Small intestine (tissue), 7 donors: Measurements from ENCODE around the gene ACAP2. TPM values are rescaled to one million over a fixed set of nuclear protein-coding genes. Genes with fewer than 3 reads are reported as not detected.

Experiments used
- DNase-seq, 2 donors: peaks; one replicate each; pipeline versions ENCODE4 v3.0.0 to v3.0.0-alpha.2; 2013
- FAIRE-seq: peaks from 2 replicates; lab custom pipeline; 2012; peaks lifted over from hg19 to GRCh38; lab: Jason Lieb, UNC
- H3K27ac ChIP-seq, 3 donors: one replicate each; pipeline ENCODE4 v1.5.1; 2013; ENCODE audit warnings: low read length in 2 of 3, mild to moderate bottlenecking in 2 of 3, control low read depth in 1 of 3, inconsistent platforms in 1 of 3, low read depth in 1 of 3, moderate library complexity in 1 of 3
- H3K27me3 ChIP-seq, 3 donors: one replicate each; pipeline ENCODE4 v1.6.1; 2013; ENCODE audit warnings: low read length in 3 of 3, inconsistent platforms in 1 of 3; ENCODE audit not compliant: control insufficient read depth in 3 of 3, insufficient read depth in 3 of 3
- H3K36me3 ChIP-seq, 3 donors: one replicate each; pipeline ENCODE4 v1.6.1; 2013; ENCODE audit warnings: low read length in 3 of 3, inconsistent platforms in 1 of 3, low read depth in 1 of 3, mild to moderate bottlenecking in 1 of 3, moderate library complexity in 1 of 3; ENCODE audit not compliant: control insufficient read depth in 3 of 3, insufficient read depth in 2 of 3
- H3K4me1 ChIP-seq, 3 donors: one replicate each; pipeline ENCODE4 v1.6.1; 2013; ENCODE audit warnings: low read length in 2 of 3, inconsistent platforms in 1 of 3, low read depth in 1 of 3, mild to moderate bottlenecking in 1 of 3, moderate library complexity in 1 of 3; ENCODE audit not compliant: control insufficient read depth in 3 of 3, insufficient read depth in 2 of 3
- H3K4me3 ChIP-seq, 3 donors: one replicate each; pipeline ENCODE4 v1.5.1; 2013; ENCODE audit warnings: low read length in 3 of 3, control low read depth in 1 of 3, inconsistent platforms in 1 of 3, low read depth in 1 of 3, mild to moderate bottlenecking in 1 of 3, moderate library complexity in 1 of 3
- H3K9me3 ChIP-seq, 2 donors: one replicate each; pipeline ENCODE4 v1.6.1; 2013; ENCODE audit warnings: low read depth in 1 of 2, low read length in 1 of 2; ENCODE audit not compliant: control insufficient read depth in 2 of 2, insufficient read depth in 1 of 2
- WGBS, 3 donors: extraction: QIAGEN DNeasy Blood & Tissue Kit; methylation state at CpG; one replicate each; pipeline ENCODE4 v1.1.7; 2013; 5-methylcytosine and 5-hydroxymethylcytosine counted together
- polyA plus RNA-seq, 4 donors: library from polyadenylated mRNA; stranded (reverse) in 3 of 4; unstranded in 1 of 4; fragments of 200-250 nt in 3 of 4; fragments of 120-200 nt in 1 of 4; gene quantifications; one replicate each; pipeline versions ENCODE4 v1.2.1 to v1.2.3, GENCODE V29; 2013
- donor health status: healthy with polysubstance abuse.
- donor health status: control.
- donor health status: control.
- donor health status: Bipolar disorder and iron deficiency.
- donor health status: healthy.

The ACAP2 gene
- polyA plus RNA-seq, 4 donors, result 9.2 to 30.5 (median 10.3) TPM

DNA sequence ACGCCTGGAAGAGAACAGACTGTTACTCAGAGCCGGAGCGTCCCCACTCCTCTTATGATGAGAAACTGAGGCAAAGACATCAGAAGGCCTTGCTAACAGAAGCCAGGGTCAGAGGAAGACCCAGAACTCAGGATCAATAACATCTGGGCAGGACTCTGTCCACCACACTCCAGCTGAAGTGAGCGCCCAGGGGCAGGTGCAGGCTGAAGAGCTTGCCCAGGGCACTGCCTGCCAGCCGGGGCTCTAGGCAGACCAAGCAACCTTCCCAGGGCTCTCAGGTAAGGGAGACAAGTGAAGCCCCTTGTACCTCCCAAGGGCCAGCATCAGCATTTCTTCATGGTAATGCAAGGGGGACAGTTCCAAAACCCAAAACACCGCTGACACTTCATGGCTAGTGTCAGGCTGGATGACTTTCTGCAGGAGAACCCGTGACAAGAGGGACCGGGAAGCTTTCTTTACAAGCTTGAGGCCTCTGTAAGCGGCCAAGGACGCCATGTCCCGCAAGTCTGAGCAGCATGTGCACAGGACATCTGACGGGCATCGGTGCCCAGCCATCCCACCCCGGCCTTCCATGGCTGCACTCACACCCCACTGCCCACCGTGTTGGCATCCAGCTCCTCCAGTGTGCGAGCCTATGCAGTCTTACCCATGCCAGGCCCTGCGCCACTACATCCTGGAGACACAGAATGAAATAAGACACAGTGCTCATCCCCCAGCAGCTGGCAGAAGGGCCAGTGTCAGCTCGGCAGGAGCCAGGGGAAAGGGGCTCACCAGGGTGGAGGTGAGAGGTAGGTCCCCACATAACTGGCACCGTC is 186.0 kb downstream of the ACAP2 start:
- H3K36me3 ChIP-seq, result peaks cover 0 to 20% (median 0%) of the 10 kb centered on the region in 3 donors
- 93 to 96% (median 95%) methylated on average over 19 of the region's 19 CpGs for WGBS, 3 donors
- DNase-seq, result no peak
- H3K27ac ChIP-seq, result no peak overlapping the region
- H3K4me3 ChIP-seq, result no peak overlapping the region
- no peaks in the 10 kb centered on the region for H3K27me3 ChIP-seq
- peaks cover 0 to 30% (median 6%) of the 10 kb centered on the region in 3 donors for H3K4me1 ChIP-seq
- no peaks in the 10 kb centered on the region for H3K9me3 ChIP-seq
- no peak for FAIRE-seq

- DNase-seq (no peak), FAIRE-seq (no peak)
- WGBS, 3 donors, result 89 to 93% (median 92%) methylated on average over 22 of the region's 22 CpGs
- peaks cover 0 to 26% (median 6%) of the 10 kb centered on the region in 3 donors for H3K4me1 ChIP-seq
- peaks cover 0 to 26% (median 0%) of the 10 kb centered on the region in 3 donors for H3K36me3 ChIP-seq
- H3K27ac ChIP-seq, result no peak overlapping the region
- H3K4me3 ChIP-seq, result no peak overlapping the region
- no peaks in the 10 kb centered on the region for H3K27me3 ChIP-seq
- no peaks in the 10 kb centered on the region for H3K9me3 ChIP-seq
Measured at GRCh38 chr3:195255571-195256501, 187.0 kb downstream of the ACAP2 start.

- Histone ChIP-seq H3K4me1 (peaks cover 0 to 23% (median 6%) of the 10 kb centered on the region in 3 donors), H3K27me3 (no peaks in the 10 kb centered on the region), H3K36me3 (peaks cover 0 to 26% (median 0%) of the 10 kb centered on the region in 3 donors), H3K9me3 (no peaks in the 10 kb centered on the region), H3K4me3 (no peak overlapping the region), H3K27ac (no peak overlapping the region)
- DNase-seq, result no peak
- WGBS, 3 donors, result 93 to 97% (median 95%) methylated on average over 13 of the region's 13 CpGs
- no peak for FAIRE-seq
Measured at GRCh38 chr3:195255176-195255500, 187.7 kb downstream of the ACAP2 start.

- FAIRE-seq, result no peak
- H3K27ac ChIP-seq, result no peak overlapping the region
- no peak overlapping the region for H3K4me3 ChIP-seq
- WGBS, 3 donors, result 94 to 96% (median 94%) methylated on average over 16 of the region's 16 CpGs
- H3K4me1 ChIP-seq, result peaks cover 0 to 23% (median 6%) of the 10 kb centered on the region in 3 donors
- no peaks in the 10 kb centered on the region for H3K9me3 ChIP-seq
- H3K36me3 ChIP-seq, result peaks cover 0 to 26% (median 0%) of the 10 kb centered on the region in 3 donors
- H3K27me3 ChIP-seq, result no peaks in the 10 kb centered on the region
- DNase-seq, result no peak
Measured at GRCh38 chr3:195254454-195255175, 188.2 kb downstream of the ACAP2 start.

DNA sequence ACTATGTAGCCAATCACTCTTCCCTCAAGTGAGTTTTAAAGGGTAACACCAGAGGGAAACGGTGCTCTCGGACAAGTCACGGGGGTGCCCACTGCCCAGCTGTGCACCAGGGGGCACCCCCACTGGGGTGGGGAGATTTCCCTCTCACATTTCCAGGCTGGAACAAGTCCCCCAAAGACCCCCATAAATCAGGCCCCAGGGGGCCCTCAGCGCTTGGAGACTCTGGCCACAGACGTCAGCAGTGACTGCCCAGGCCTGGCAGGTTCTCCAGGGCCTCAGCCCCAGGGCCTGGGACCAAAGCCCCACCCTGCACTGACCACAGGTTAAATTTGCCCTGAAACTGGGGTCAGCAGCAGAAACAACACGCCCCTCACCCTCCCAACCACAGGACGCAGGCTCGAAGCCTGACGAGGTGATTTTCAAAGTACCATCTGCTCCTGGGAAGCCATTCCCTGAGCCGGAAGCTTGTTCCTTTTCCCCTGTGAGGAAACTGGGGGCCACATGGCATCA is 188.8 kb downstream of the ACAP2 start:
- no peak overlapping the region for H3K27ac ChIP-seq
- FAIRE-seq (no peak), DNase-seq (no peak)
- H3K27me3 ChIP-seq, result no peaks in the 10 kb centered on the region
- H3K4me3 ChIP-seq, result no peak overlapping the region
- H3K4me1 ChIP-seq, result peaks cover 0 to 16% (median 2%) of the 10 kb centered on the region in 3 donors
- no peaks in the 10 kb centered on the region for H3K9me3 ChIP-seq
- peaks cover 0 to 26% (median 0%) of the 10 kb centered on the region in 3 donors for H3K36me3 ChIP-seq
- 93 to 97% (median 93%) methylated on average over 10 of the region's 10 CpGs for WGBS, 3 donors

- no peak overlapping the region for H3K27ac ChIP-seq
- 85 to 91% (median 89%) methylated on average over 14 of the region's 14 CpGs for WGBS, 3 donors
- no peak for DNase-seq
Measured at GRCh38 chr3:195251336-195252065, 191.3 kb downstream of the ACAP2 start.

GRCh38 chr3:195250473-195251251 is 192.2 kb downstream of the ACAP2 start:
- peaks cover 0 to 24% (median 0%) of the 10 kb centered on the region in 3 donors for H3K36me3 ChIP-seq
- no peak overlapping the region for H3K27ac ChIP-seq
- FAIRE-seq (no peak), DNase-seq (no peak)
- H3K4me3 ChIP-seq, result no peak overlapping the region
- 67 to 77% (median 76%) methylated on average over 14 of the region's 14 CpGs for WGBS, 3 donors
- H3K27me3 ChIP-seq, result no peaks in the 10 kb centered on the region
- peaks cover 0 to 6% of the 10 kb centered on the region in 2 donors for H3K9me3 ChIP-seq
- peaks cover 0 to 3% (median 0%) of the 10 kb centered on the region in 3 donors for H3K4me1 ChIP-seq

More at GRCh38 chr3:195251336-195252065, 191.3 kb downstream of the ACAP2 start:
- Histone ChIP-seq H3K4me3 (no peak overlapping the region), H3K36me3 (peaks cover 0 to 29% (median 0%) of the 10 kb centered on the region in 3 donors), H3K27me3 (no peaks in the 10 kb centered on the region), H3K4me1 (peaks cover 0 to 3% (median 0%) of the 10 kb centered on the region in 3 donors), H3K9me3 (peaks cover 0 to 6% of the 10 kb centered on the region in 2 donors)
- no peak for FAIRE-seq
